Breast epithelium (tissue), 4 donors: ENCODE data around the gene CCDC9B. TPM values are rescaled to one million over a fixed set of nuclear protein-coding genes. Genes with fewer than 3 reads are reported as not detected.

Experiments
- DNase-seq, 2 donors: peaks; one replicate each; pipeline ENCODE4 v3.0.0-alpha.2; 2019; ENCODE audit warnings: low spot score in 2 of 2
- H3K27ac ChIP-seq, 2 donors: fragments of 200-600 bp; sonication (generic) in 1 of 2; one replicate each; pipeline ENCODE4 v1.5.1; 2016 to 2019; ENCODE audit warnings: mild to moderate bottlenecking in 1 of 2
- H3K27me3 ChIP-seq, 2 donors: fragments of 200-600 bp; sonication (generic) in 1 of 2; one replicate each; pipeline versions ENCODE4 v1.5.1 to v1.6.0; 2017 to 2019; ENCODE audit warnings: control low read depth in 1 of 2, mild to moderate bottlenecking in 1 of 2
- H3K36me3 ChIP-seq: fragments of 200-600 bp; one replicate; pipeline ENCODE4 v1.5.1; 2019
- H3K4me1 ChIP-seq, 2 donors: fragments of 200-600 bp; sonication (generic); one replicate each; pipeline ENCODE4 v1.5.1; 2016 to 2019; ENCODE audit warnings: control low read depth in 1 of 2
- H3K4me3 ChIP-seq, 3 donors: fragments of 200-600 bp; sonication (generic); 1 replicate in 2 of 3; 2 replicates in 1 of 3; pipeline ENCODE4 v1.5.1; 2016 to 2019; ENCODE audit warnings: mild to moderate bottlenecking in 3 of 3, moderate library complexity in 2 of 3
- H3K9me3 ChIP-seq, 2 donors: fragments of 200-600 bp; sonication (generic) in 1 of 2; one replicate each; pipeline ENCODE4 v1.5.1; 2016 to 2019; ENCODE audit warnings: control low read depth in 1 of 2
- POLR2A ChIP-seq: fragments of 450-650 bp; IDR thresholded peaks from one replicate; pipeline ENCODE4 v1.6.1; 2016; ENCODE audit warnings: antibody characterized with exemption, mild to moderate bottlenecking, moderate library complexity
- POLR2AphosphoS5 ChIP-seq, 3 donors: sonication (generic); formaldehyde crosslinking; IDR thresholded peaks; one replicate each; pipeline ENCODE4 v1.6.1; 2017; ENCODE audit warnings: antibody characterized with exemption in 3 of 3
- intact Hi-C: fragments of 100-400 bp; cut with DNase I; formaldehyde crosslinking; loops from one replicate; pipeline ENCODE4 v1.15.1; 2023; ENCODE audit warnings: low total_unique reads
- total RNA-seq, 3 donors: library from RNA; depleted of rRNA; stranded (reverse); fragments of >200 nt; gene quantifications; one replicate each; pipeline ENCODE4 v1.1.0, GENCODE V29; 2016
- TF ChIP-seq, protein P1 (sequence below), 3 donors: fragments of 450-650 bp; IDR thresholded peaks; one replicate each; pipeline ENCODE4 v1.5.1; 2016 to 2017; ENCODE audit warnings: antibody characterized with exemption in 3 of 3, mild to moderate bottlenecking in 3 of 3, moderate library complexity in 3 of 3

CCDC9B gene
- total RNA-seq, 3 donors from 2014 or later: 4.0 to 14.1 (median 9.4) TPM

- intact Hi-C loops: no loop called here
- no peak overlapping the region for H3K4me3 ChIP-seq
- no peak for TF ChIP-seq POLR2AphosphoS5 (IDR thresholded peaks at IDR 0.05)
- TF ChIP-seq, protein P1, sequence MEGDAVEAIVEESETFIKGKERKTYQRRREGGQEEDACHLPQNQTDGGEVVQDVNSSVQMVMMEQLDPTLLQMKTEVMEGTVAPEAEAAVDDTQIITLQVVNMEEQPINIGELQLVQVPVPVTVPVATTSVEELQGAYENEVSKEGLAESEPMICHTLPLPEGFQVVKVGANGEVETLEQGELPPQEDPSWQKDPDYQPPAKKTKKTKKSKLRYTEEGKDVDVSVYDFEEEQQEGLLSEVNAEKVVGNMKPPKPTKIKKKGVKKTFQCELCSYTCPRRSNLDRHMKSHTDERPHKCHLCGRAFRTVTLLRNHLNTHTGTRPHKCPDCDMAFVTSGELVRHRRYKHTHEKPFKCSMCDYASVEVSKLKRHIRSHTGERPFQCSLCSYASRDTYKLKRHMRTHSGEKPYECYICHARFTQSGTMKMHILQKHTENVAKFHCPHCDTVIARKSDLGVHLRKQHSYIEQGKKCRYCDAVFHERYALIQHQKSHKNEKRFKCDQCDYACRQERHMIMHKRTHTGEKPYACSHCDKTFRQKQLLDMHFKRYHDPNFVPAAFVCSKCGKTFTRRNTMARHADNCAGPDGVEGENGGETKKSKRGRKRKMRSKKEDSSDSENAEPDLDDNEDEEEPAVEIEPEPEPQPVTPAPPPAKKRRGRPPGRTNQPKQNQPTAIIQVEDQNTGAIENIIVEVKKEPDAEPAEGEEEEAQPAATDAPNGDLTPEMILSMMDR (IDR thresholded peaks at IDR 0.05): no peak
- no peak for TF ChIP-seq POLR2A
- no peaks in the 10 kb centered on the region for H3K36me3 ChIP-seq
- no peak for DNase-seq
- H3K27ac ChIP-seq: no peak overlapping the region
- H3K27me3 ChIP-seq: no peaks in the 10 kb centered on the region
- no peaks in the 10 kb centered on the region for H3K4me1 ChIP-seq
- H3K9me3 ChIP-seq: no peaks in the 10 kb centered on the region
Measured at GRCh38 chr15:40302981-40303380, 37.8 kb downstream of the CCDC9B start.

- H3K9me3 ChIP-seq: no peaks in the 10 kb centered on the region
- intact Hi-C loops: no loop called here
- TF ChIP-seq POLR2AphosphoS5 (IDR thresholded peaks at IDR 0.05): no peak
- TF ChIP-seq POLR2A: no peak
- TF ChIP-seq, protein P1 (IDR thresholded peaks at IDR 0.05): no peak
- DNase-seq: no peak
- H3K27me3 ChIP-seq: no peaks in the 10 kb centered on the region
- H3K27ac ChIP-seq: no peak overlapping the region
- H3K4me1 ChIP-seq: no peaks in the 10 kb centered on the region
- no peak overlapping the region for H3K4me3 ChIP-seq
- no peaks in the 10 kb centered on the region for H3K36me3 ChIP-seq
Measured at GRCh38 chr15:40302288-40302886, 38.4 kb downstream of the CCDC9B start.

DNA sequence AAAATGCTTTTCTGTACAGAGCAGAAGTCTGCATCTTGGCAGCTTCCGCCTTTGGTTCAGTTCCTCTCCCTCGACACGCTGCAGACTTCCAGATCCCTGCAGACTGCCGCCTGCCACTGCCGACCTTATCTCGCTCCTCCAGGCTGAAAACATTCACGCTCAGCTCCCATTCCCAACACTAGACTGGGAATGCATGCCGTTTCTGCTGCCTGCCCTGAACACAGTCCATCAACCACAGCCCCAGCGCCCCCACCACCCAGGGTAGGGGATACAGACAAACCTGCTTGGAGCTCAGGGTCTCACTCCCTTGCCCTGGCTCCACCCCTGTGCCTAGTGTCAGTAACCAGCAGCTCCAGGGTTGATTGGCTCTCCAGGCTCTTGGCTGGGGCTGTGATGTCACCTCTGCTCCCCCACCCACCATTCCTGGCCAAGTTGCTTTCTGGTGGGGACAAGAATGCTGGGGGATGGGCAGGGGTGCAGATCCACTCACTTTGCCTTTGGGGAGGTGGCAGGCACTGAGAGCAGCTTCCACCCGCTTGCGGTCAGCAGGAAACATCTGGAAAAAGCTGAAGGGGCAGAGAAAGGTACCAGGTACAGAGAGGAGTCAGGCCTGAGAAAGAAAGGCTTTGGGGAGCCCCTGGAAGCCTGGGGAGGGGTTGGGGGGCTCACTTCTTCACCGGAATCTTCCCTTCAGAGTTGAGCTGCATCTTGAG is 39.1 kb downstream of the CCDC9B start:
- H3K27me3 ChIP-seq: no peaks in the 10 kb centered on the region
- no peaks in the 10 kb centered on the region for H3K4me1 ChIP-seq
- no peak for DNase-seq
- H3K9me3 ChIP-seq: no peaks in the 10 kb centered on the region
- no peak overlapping the region for H3K4me3 ChIP-seq
- TF ChIP-seq POLR2A: no peak
- TF ChIP-seq, protein P1 (IDR thresholded peaks at IDR 0.05): no peak
- no peak for TF ChIP-seq POLR2AphosphoS5 (IDR thresholded peaks at IDR 0.05)
- H3K36me3 ChIP-seq: no peaks in the 10 kb centered on the region
- intact Hi-C loops: no loop called here
- no peak overlapping the region for H3K27ac ChIP-seq

DNA sequence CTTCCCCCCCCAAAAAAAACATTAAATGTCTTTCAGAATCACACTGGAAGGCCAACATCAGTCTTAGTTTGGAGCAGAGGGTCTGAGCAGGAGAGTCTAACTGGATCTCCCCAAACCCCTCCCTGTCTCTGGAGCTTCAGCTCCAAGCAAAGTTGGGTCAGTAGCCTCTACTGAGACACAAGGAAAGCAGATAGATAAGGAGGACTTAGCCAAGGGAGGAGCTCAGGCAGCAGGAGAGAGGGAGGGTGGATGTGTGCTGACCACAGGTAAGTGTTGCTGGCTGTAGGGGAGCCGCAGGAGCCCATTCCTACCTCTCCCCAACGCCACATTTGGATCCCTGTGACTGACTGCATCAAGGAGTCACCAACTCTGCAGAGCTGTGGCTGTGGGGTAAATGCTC is 40.0 kb downstream of the CCDC9B start:
- Histone ChIP-seq H3K27me3 (no peaks in the 10 kb centered on the region), H3K27ac (no peak overlapping the region), H3K9me3 (no peaks in the 10 kb centered on the region), H3K4me3 (no peak overlapping the region), H3K4me1 (no peaks in the 10 kb centered on the region), H3K36me3 (no peaks in the 10 kb centered on the region)
- DNase-seq: no peak
- intact Hi-C loops: no loop called here
- TF ChIP-seq POLR2A: no peak
- TF ChIP-seq POLR2AphosphoS5 (IDR thresholded peaks at IDR 0.05): no peak
- TF ChIP-seq, protein P1 (IDR thresholded peaks at IDR 0.05): no peak

DNA sequence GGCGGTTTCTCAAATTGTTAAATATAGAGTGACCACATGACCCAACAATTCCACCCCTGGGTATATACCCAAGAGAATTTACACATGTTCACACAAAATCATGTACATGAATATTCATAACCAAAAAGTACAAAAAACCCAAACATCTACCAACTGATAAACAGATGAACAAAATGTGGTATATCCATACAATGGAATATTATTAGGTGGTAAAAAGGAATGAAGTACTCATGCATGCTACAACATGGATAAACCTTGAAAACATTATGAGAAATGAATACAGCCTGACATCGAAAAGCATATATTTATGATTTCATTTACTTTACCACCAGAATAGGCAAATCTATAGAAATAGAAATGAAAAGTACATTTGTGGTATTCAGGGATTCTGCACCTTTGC is 40.4 kb downstream of the CCDC9B start:
- intact Hi-C loops: no loop called here
- no peaks in the 10 kb centered on the region for H3K4me1 ChIP-seq
- no peaks in the 10 kb centered on the region for H3K36me3 ChIP-seq
- H3K9me3 ChIP-seq: no peaks in the 10 kb centered on the region
- H3K27ac ChIP-seq: no peak overlapping the region
- TF ChIP-seq, protein P1 (IDR thresholded peaks at IDR 0.05): no peak
- TF ChIP-seq POLR2AphosphoS5 (IDR thresholded peaks at IDR 0.05): no peak
- no peak for TF ChIP-seq POLR2A
- no peak for DNase-seq
- no peaks in the 10 kb centered on the region for H3K27me3 ChIP-seq
- no peak overlapping the region for H3K4me3 ChIP-seq
